ENCODE measurements around the gene PTPRT.

The PTPRT gene

DNA sequence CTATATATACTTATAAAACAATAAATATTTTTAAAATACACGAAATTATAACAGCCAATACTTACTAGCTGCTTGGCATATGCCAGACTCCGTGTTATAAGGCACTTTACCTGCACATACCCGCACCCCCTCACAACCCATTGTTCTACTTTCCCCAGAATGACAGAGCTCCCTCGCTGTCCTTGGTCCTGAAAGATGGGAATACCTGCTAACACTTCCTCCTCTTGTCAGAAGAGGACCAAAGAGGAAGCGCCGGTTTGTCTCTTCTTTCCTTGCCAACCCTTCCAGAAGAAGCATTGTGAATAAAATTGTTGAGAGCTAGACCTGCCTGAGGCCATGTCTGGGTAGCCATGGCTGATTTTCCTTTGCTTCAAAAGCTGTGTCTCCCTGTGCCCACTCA, 149.3 kb downstream of the PTPRT start:
- no peaks in the 10 kb centered on the region for H3K36me3 ChIP-seq
- H3K27me3 ChIP-seq: no peaks in the 10 kb centered on the region
- H3K9me3 ChIP-seq: no peaks in the 10 kb centered on the region
- no peaks in the 10 kb centered on the region for H3K4me1 ChIP-seq
- no peak overlapping the region for H3K4me3 ChIP-seq (ENCODE audit: low read depth, low read length)
- no peak for TF ChIP-seq CTCF (IDR thresholded peaks at IDR 0.05; ENCODE audit: low read depth, low read length)
- no peak for DNase-seq

- no peak for DNase-seq
- Histone ChIP-seq H3K4me1 (no peaks in the 10 kb centered on the region), H3K9me3 (no peaks in the 10 kb centered on the region), H3K36me3 (no peaks in the 10 kb centered on the region), H3K4me3 (ENCODE audit: low read depth, low read length) (no peak overlapping the region), H3K27me3 (no peaks in the 10 kb centered on the region)
- TF ChIP-seq CTCF (IDR thresholded peaks at IDR 0.05; ENCODE audit: low read depth, low read length): no peak
These were observed 151.9 kb downstream of the PTPRT start for GRCh38 chr20:43037605-43038309.

GRCh38 chr20:43034981-43035724, 154.6 kb downstream of the PTPRT start:
- no peak overlapping the region for H3K4me3 ChIP-seq (ENCODE audit: low read depth, low read length)
- H3K4me1 ChIP-seq: no peaks in the 10 kb centered on the region
- H3K27me3 ChIP-seq: no peaks in the 10 kb centered on the region
- H3K36me3 ChIP-seq: no peaks in the 10 kb centered on the region
- no peaks in the 10 kb centered on the region for H3K9me3 ChIP-seq
- no peak for DNase-seq
- no peak for TF ChIP-seq CTCF (IDR thresholded peaks at IDR 0.05; ENCODE audit: low read depth, low read length)

DNA sequence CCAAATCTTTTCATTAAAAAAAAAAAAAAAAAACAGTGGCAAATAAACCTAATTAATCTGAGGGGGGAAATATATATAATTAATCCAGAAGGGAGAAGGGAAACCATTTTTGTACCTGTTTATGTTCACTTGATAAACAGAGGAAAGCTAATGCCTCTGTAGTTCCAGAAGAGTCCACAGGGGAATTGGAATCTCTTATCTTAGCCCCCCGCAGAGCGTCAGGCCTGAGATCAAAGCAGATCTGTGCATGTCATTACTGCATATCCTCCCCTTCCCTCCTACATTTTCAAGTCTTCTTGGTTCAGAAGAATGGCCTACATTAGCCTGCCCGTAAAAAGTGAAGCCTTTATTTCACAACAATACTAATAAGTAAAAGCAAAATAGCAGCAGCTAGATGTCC, 157.2 kb downstream of the PTPRT start:
- Histone ChIP-seq H3K4me3 (ENCODE audit: low read depth, low read length) (no peak overlapping the region), H3K4me1 (no peaks in the 10 kb centered on the region), H3K36me3 (no peaks in the 10 kb centered on the region), H3K9me3 (no peaks in the 10 kb centered on the region), H3K27me3 (no peaks in the 10 kb centered on the region)
- DNase-seq: no peak
- no peak for TF ChIP-seq CTCF (IDR thresholded peaks at IDR 0.05; ENCODE audit: low read depth, low read length)

- Histone ChIP-seq H3K36me3 (no peaks in the 10 kb centered on the region), H3K9me3 (no peaks in the 10 kb centered on the region), H3K4me3 (ENCODE audit: low read depth, low read length) (no peak overlapping the region), H3K27me3 (no peaks in the 10 kb centered on the region), H3K4me1 (no peaks in the 10 kb centered on the region)
- DNase-seq: no peak
- TF ChIP-seq CTCF (IDR thresholded peaks at IDR 0.05; ENCODE audit: low read depth, low read length): no peak
These were observed 160.5 kb downstream of the PTPRT start for GRCh38 chr20:43029176-43029575.

GRCh38 chr20:43028470-43028869, 161.2 kb downstream of the PTPRT start:
- no peak for DNase-seq
- no peaks in the 10 kb centered on the region for H3K9me3 ChIP-seq
- no peak for TF ChIP-seq CTCF (IDR thresholded peaks at IDR 0.05; ENCODE audit: low read depth, low read length)
- no peaks in the 10 kb centered on the region for H3K4me1 ChIP-seq
- no peaks in the 10 kb centered on the region for H3K36me3 ChIP-seq
- no peak overlapping the region for H3K4me3 ChIP-seq (ENCODE audit: low read depth, low read length)
- no peaks in the 10 kb centered on the region for H3K27me3 ChIP-seq
